CD4-positive, alpha-beta T cell treated with Interleukin-1 beta for 1 hour (primary cell): ENCODE data around the gene TLX1.

ENCODE experiments used
- DNase-seq, 2 donors: peaks; one replicate each; pipeline ENCODE4 v3.0.0-alpha.2; 2020 to 2022

TLX1 gene

DNA sequence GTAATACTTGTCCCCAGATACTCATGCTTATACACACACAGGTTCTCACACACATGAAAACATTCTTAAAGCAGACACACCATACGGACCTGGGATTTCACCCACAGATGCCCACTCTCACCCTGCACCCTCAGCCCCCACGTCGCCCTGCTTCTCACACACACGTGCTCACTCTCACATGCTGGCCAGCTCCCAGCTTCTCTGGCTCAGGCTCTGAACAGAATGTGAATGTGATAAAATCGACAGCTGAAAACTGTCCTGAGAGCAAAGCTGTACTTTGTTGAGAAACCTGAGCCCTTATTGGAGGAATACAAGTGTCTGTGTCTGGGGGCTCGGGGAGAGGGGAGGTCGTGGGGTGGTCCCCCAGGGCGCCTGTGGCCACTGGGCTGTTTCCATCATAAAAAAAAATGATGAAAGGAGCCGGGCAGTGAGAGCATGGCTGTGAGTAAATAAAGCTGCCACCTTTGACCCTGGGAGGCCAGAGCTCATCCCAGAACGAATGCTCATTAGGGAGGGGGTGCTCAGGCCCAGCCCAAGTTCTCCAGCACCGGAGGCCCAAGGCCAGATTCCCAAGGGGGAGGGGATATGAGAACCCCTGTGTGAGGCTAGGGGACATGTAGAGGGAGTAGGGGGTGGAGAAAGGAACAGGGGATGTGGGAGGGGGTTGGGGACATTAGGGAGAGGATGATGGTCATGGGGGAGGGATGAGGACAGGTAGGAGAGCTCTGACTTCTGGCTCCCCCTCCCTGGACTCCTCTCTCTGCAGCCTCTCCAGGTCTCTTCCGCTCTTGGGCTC is 18.1 kb upstream of the TLX1 start:
- no peak for DNase-seq

DNA sequence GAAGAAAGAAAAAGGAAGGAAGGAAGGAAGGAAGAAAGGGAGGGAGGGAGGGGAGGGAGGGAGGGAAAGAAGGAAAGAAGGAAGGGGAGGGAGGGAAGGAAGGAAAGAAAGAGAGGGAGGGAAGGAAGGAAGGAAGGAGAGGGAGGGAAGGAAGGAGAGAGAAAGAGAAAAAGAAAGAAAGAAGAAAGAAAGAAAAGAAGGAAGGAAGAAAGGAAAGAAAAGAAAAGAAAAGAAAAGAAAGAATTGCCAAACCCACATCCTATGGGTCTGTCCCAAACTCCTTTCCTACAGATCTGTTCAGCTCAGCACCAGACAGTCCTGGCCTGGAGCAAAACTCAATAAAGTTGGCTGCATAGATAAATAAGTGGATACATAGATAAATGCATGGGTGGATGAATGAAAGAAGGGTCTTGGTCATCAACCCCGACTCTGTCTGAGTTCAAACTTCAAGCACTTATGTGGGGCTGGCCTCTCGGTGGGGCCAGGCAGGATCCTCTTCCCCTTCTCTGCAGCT is 17.2 kb upstream of the TLX1 start:
- DNase-seq = no peak

DNA sequence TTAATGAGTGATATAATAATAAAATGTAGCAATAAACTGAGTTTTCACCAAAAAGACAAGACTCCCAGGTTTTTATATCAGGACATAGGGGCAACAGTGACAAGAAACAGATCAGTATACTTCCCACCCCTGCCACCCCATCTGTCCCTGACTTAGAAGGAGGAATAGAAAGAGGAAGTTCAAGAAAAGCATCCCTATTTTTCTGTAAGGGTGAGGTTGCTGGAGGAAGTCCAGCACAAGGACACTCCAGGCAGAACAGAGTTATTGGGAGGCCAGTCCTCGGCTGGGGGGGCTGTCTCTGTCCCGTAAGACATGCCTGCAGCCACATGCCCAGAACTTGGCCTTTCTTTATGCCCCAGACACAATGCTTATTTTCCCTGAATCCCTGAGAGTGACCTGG is 16.5 kb upstream of the TLX1 start:
- DNase-seq = no peak

DNA sequence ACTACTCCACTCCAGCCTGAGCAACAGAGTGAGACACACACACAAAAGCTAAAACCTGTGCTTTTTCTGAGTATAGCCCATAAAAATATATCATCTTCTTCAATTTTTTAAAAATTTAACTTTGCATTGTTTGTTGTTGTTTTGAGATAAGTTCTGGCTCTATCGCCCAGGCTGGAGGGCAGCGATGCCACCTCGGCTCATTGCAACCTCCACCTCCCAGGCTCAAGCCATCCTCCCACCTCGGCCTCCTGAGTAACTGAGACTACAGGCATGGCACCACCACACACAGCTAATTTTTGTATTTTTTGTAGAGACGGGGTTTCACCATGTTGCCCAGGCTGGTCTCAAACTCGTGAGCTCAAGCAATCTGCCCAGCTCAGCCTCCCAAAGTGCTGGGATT is 14.3 kb upstream of the TLX1 start:
- no peak for DNase-seq

DNA sequence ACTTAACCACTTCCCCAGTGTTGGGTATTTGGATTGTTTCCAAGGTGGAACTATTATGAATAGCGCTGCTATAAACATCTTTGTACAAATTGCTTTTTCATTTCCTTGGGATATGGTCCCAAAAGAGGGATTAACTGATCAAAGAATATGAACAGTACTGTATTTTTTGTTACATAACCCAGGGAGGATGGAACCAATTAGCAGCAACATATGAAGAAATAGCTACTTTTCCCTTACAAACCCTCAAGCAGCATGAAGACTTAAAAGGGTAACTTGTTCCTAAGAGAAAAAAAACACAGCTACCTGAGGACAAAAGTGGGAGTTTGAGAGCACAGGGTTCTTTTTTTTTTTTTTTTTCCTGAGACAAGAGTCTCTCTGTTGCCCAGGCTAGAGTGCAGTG is 13.1 kb upstream of the TLX1 start:
- no peak for DNase-seq

DNA sequence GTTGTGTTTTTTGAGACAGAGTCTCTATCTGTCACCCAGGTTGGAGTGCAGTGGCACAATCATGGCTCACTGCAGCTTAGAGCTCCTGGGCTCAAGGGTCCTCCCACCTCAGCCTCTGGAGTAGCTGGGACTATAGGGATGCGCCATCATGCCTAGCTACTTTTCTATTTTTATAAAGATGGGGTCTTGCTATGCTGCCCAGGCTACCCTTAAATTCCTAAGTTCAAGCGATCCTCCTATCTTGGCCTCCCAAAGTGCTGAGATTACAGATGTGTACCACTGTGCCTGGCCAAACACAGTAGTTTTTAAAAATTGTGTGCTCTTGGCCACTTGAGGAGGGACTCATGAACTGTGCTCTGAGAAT is 10.6 kb upstream of the TLX1 start:
- DNase-seq = no peak

DNA sequence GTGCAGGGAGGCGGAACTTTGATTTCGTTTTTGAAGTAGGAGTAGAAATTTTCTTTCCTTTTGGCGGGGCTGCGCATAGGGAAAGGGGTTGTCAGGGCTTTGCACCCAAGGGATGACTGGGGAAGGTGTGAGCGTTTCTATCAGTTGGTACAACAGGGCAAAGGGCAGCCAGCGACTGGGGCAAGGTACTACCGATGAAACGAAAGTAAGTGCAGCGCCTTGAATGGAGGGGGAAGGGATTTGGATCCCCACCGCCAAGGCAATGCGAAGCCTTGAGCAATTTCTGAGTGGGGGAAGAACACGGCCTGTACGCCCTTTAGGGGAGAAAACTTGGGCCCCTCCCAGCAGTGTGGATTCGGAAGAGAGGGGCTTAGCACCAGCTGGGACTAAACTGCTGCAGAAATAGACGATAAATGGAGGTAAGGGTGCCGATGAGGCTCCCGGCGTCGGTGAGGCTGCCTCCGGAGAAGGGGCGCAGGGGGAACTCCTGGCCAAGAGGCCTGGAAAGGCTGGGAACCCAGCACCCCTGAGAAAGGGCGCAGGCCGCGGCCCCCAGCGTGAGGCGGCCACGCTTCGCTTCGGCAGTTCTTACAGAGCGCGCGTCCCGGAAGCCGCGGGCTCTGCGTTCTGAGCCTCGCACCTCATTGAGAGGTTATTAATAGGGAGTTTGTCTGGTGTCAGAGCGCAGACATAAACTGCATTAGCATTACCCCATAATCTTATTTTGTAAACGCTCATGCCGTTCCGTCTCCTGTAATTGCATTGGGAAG is 10.0 kb upstream of the TLX1 start:
- DNase-seq = peak; percentile 30 to 32

DNA sequence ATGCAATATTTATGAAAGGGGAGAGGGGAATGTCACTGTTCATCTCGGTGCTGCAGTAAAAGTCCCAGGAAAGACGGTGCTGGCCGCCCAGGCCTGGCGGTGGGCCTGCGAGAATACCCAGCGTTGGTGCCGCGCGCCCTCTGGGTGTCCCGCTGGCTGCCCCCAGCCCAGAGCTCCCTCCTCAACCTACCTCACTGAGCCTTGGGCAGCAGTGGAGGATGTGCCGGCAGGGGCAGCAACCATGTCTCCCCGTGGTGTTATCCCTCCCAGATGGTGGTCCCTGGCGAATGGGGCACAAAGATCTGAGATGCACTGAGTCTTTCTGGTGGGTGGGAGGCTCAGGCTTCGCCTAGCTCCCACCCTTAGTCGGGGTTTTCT is 9.5 kb upstream of the TLX1 start:
- DNase-seq = no peak

DNA sequence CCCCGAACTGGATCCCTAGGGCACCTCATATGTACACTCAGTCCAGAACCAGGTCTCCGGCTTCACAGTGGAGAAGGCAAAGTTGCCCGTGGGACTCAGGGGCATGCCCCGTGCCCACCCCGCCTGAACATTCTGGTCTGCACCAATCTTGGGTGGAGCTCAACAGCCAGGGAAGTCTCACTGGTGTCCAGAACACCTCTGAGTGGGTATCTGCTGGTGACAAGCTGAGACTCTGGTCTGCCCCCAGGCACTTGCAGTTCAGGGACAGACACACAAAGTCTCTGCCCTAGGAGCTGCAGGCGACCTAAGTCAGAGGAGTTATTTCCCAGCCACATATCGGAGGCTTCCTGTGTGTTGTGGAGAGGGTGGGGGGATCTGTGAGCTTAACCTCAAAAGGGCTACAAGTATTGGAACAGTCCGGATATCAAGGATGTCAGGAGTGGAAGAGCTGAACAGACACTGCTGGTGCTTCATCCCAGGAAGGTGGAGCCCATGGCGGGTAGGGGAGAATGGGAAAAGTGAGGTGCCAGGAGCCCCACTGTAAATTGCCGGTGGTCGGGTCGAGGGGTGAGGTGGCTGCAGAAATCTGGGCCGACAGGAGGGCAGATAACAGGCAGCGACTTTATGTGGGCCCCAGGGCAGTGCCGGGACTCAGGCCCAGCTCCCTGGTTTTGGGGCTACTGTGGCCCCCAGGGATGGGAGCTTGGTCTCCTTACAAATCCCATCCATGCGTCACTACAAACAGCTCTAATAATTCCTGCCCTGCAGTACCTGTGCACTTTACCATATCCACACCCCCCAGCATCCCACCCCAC is 8.6 kb upstream of the TLX1 start:
- DNase-seq = no peak

DNA sequence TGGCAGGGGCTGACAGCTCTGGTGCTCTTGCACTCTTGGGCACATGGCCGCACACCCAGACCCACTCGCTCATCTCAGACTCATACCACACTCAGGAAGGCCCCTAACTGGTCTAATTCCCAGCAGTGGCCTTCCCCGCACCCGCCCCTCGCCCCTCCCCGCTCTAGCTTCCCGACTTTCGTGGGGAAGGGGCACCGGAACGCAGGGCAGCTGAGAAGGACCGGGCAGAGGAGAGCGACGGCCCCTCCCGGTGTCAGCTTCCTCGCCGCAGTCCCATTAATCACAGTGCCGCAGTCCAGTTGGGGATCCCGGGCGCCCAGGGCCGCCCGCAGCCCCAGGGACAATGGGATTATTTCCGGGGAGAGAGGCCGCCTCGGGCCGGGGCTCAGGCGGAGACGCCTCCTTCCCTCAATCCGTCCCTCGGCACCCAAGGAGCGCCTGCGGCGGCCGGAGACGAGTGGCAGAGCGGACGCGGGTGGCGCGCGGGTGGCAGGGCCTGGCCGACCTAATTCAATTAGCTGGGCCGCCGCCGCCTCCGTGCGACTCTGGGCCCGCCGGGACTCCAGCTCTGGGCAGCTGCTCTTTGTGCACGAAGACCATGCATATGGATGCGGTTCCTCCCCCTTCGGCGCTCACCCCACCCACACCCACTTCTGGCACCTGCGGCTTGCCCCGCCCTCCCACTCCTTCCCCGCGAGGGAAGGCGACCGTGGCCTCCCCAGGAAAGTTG is 7.8 kb upstream of the TLX1 start:
- no peak for DNase-seq

DNA sequence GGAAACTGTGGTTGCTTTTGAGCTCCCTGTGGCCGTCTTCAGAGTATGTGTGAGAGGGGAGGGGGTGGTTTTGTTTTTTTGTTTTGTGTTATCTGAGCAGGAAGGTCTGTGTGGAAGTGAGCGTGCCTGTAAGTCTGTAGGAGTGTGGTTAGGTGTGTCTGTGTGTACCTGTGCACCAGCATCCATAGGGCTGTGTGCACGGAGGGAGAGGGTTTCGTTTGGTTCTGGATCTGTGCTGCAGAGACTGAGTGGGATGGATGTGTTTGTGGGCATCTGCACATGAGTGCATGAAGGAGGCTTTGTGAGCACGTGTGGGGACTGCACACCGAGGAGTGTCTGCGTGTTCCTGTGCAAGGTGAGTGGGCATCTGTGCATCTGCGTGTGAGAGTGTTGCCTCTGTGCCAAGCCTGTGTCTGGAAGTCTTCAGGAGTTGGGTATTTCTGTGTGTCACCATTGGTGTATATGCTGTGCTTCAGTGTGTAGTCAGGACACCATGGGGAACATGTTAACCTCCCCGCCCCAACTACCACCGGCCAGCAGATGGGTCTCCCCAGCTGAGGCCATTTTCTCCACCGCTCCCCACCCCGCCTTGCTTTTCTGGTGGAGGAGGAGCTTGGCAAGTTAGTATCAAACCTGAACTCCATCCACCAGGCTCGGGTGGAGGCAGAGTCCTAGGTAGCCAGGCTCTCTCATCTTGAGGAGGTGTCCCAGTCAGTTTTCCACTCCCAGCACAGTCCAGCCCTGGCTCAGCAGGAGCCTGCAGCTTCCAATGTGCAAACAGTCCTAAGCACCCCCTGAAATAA is 7.1 kb upstream of the TLX1 start:
- DNase-seq = no peak

DNA sequence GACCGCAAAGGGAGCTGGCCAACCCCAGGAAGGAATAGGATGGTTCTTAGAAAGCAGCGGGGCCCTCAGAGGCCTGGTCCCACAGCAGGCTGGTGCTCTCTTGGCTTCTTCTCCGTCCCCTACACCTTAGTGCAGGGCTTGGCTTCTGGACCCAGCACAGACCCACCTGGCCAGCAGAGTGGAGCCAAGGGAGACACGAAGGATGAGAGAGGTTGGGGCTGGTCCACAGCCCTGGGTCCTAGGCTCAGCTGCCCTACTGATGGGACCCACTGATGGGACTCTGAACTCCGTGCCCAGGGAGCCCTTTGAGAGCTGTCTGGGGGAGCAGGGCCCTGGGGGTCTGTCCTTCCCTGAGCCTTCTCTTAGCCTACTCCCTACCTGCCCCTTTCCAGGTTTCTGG is 6.2 kb upstream of the TLX1 start:
- DNase-seq = no peak

DNA sequence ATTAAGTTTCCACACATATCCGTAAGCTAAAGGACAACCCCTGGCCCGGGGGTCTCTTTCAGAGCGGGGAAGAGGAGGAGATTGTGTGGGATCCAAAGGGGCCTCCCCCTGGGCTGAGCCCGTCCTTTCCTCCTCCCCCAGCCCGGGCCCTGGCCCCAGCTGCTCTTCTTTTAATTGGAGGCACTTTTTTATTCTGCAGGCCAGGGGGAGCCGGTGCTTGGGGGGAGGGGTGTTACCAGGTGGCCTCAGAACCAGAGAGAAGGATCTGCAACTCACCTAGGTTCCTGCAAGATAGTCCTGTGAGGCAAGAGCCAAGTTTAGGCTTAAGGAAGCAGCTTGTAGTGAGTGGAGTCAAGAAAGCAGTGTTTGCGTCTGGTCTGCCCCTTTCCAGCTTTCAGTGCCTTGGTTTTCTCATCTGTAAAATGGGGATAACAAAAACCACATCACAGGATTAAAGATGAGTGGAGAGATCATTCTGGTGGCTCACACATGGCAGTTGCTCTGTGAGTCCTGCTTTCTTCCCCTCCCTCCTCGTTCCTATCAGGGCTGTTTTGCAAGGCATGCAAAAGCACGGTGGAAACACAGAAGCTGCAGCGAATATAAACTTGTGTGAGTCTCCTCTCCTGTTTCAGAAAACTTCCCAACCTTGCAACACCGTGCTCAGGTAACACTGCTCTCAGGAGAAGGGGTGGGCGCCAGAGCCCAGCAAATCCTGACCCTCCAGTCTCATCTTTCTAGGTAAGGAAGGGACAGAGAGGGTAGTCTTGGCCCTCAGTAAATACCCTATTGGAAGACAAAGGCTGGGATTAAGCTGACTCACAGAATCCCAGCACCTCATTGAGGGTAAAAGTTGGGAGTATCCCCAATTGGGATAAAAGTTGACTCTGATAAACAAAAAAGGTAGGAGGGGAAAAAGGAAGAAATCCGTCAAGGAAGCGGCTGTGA is 4.1 kb upstream of the TLX1 start:
- DNase-seq = no peak

DNA sequence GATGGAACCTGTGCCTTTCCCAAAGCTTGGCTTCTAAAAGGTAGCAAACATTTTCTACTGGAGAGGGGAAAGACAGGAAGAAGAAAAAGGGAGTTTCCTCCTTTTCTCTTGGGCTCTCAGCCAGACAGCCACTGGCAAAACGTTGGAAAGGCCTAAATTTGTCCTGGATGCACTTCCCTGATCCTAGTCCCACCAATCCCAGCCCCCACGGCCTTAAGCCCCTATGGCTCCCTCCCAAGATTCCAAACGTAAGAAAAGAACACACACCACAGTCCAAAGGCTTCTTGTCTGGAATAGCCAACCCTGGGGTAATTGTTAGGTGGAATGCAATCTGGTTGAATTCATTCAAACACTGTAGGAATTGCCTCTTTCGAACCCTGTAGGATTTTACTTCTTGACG is 959 bp upstream of the TLX1 start:
- no peak for DNase-seq

DNA sequence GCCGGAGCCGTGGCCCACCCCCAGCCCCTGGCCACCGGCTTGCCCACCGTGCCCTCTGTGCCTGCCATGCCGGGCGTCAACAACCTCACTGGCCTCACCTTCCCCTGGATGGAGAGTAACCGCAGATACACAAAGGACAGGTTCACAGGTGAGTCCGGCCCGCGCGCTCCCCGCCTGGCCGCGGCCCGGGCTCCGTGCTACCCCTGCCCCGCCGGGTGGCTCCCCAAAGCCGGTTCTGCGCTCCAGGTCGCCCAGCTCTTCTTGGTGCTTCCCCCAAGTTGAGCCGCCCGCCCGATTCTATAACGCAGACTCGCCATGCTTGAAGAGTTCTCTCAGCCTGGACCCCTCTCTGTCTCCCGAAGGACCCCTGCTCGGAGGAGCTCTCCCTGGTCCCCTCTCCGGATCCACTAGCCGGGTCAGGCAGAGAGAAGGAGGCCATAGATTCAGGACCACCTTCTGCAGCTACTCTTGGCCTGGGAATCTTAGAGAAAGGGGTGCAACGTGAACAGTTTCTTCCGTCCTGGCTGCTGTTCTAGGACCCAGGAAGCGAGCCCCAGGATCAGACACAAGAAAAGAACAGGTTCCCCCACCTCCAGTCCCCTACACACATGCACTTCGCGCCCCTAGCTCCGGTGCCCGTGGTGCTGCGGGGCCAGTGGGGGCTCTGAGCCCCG is 999 bp downstream of the TLX1 start:
- no peak for DNase-seq

DNA sequence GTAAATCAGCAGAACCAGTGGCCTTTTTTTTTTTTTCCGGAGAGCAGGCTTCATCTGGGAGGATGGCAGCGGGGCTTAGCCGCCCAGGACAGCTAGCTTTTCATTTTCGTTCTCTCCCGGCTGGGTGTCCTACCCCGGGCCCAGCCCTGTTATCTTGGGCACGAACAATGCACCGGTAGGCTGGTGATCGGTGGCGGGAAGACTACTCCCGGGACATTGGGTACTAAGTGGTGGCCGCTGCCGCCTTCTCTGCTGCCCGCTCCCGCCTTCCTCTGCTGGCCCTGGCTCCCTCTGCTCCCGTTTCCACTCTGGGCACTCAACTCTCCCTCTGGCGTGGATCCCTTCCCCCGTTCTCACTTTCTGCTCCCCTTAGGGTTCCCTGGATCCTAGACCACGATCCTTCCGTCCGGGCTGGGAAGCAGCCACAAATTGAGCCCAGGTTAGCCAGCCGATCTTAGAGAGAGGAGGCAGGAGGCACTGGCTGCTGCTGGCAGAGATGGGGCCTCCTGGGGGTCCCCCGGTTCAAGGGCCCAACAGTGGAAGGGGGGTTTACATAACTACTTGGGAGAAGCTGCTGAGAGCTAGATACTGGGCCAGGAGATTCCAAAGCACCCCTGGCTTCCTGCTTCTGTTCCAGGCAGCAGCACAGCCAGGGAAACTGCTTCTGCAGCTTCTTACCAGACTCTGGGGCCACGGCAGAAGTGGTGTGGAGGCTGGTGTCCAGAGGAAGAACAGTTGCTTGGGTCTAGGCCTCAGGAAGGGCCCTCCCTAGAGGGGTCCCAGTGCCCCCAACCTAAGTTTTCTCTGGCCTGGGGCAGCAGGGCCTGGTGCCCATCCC is 1.8 kb downstream of the TLX1 start:
- DNase-seq = no peak

DNA sequence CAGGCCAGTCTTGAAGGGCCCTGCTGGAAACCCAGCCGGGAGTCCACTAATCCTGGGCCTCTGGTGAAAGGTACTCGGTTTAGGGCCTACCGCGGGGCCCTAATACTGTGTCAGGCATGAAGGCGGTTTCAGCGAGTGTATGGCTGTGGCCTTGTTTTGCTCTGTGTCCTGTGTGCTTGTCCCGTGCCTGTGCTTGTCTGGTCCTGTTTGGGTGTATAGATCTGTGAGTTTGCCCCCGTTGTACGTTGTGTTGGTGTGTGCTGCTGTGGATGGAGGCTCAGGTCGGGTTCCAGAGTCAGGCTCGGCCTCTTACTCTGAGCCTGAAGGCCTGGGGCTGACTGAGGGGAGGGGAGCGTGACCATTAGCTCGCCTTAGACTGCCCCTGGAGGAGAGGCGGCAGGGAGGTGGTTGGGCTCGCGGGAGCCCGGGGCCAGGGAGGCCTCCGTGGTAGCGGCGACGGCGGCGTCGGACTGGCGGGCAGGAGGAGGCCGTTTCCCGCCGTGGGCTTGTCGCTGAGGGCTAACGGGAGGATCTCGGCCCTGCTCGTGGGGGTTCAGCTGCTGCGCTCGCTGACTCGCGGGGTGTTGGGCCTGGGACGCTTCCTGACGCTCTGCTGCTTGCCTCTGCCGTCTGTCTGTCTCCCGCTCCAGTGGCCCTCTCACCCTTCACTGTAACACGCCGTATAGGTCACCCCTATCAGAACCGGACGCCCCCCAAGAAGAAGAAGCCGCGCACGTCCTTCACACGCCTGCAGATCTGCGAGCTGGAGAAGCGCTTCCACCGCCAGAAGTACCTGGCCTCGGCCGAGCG is 2.6 kb downstream of the TLX1 start:
- DNase-seq = no peak
